ENCODE results near the gene PRKD2. TPM values are rescaled to one million over a fixed set of nuclear protein-coding genes. Genes with fewer than 3 reads are reported as not detected.

PRKD2 gene
- total and polyA plus RNA-seq, 8 donors = 7.0 to 50.6 (median 26.3) TPM

DNA sequence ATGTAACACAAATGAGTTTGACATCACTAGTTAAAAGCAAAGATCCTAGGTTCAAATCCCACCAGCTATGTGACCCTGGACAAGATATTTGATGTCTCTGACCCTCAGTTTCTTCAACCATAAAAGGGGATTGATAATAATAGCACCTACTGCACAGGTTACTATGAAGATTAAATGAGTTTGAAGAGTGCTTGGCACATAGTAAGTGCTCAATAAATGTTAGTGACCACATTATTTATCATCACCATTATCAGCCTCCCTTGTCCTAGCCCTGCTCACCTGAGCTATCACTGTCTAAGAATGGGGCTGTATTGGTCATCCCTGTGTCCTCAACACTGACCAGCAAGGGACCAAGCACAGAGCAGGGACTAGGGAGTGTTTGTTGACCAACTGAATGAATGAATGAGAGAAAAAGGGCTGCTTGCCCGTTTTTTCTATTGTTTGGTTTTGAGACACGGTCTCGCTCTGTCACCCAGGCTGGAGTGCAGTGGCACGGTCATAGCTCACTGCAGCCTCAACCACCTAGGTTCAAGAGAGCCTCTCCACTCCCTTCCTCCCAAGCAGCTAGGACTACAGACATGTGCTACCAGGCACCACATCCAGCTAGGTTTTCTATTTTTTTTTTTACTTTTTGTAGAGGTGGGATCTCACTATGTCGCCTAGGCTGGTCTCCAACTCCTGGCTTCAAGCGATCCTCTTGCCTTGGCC, 29.3 kb downstream of the PRKD2 start:
- Histone ChIP-seq H3K4me1 (no peaks in the 10 kb centered on the region), H3K9me3 (no peaks in the 10 kb centered on the region), H3K27ac (no peak overlapping the region), H3K4me3 (no peak overlapping the region), H3K36me3 (peaks cover 90 to 100% (median 100%) of the 10 kb centered on the region in 4 donors), H3K27me3 (no peaks in the 10 kb centered on the region)
- no peak for DNase-seq
- 89 to 93% (median 93%) methylated on average over 6 of the region's 6 CpGs for WGBS, 5 donors
- intact Hi-C loops (cut with DNase I; ENCODE audit: low total_unique reads) = no loop called here
- TF ChIP-seq, protein P1, sequence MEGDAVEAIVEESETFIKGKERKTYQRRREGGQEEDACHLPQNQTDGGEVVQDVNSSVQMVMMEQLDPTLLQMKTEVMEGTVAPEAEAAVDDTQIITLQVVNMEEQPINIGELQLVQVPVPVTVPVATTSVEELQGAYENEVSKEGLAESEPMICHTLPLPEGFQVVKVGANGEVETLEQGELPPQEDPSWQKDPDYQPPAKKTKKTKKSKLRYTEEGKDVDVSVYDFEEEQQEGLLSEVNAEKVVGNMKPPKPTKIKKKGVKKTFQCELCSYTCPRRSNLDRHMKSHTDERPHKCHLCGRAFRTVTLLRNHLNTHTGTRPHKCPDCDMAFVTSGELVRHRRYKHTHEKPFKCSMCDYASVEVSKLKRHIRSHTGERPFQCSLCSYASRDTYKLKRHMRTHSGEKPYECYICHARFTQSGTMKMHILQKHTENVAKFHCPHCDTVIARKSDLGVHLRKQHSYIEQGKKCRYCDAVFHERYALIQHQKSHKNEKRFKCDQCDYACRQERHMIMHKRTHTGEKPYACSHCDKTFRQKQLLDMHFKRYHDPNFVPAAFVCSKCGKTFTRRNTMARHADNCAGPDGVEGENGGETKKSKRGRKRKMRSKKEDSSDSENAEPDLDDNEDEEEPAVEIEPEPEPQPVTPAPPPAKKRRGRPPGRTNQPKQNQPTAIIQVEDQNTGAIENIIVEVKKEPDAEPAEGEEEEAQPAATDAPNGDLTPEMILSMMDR (IDR thresholded peaks at IDR 0.05) = no peak
- TF ChIP-seq POLR2AphosphoS5 (IDR thresholded peaks at IDR 0.05) = no peak
- no peak for TF ChIP-seq EP300 (IDR thresholded peaks at IDR 0.05)
- no peak for TF ChIP-seq POLR2A (IDR thresholded peaks at IDR 0.05)

DNA sequence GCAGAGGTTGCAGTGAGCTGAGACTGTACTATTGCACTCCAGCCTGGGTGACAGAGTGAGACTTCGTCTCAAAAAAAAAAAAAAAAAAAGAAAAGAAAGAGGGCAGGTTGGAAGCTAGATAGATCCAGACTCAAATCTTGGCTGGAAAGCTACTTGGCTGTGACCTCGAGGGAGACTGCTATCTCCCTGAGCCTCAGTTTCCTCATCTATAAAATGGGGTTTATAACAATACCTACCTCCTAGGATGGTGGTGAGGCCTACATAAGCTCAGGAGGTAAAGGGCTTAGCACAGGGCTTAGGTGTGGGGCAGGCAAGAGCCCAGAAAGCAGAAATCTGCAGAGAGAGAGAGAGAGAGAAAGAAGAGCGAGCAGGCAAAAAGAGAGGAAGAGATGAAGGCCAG, 31.7 kb downstream of the PRKD2 start:
- intact Hi-C loops (cut with DNase I; ENCODE audit: low total_unique reads) = no loop called here
- no peak overlapping the region for H3K27ac ChIP-seq
- H3K27me3 ChIP-seq = no peaks in the 10 kb centered on the region
- DNase-seq = no peak
- H3K9me3 ChIP-seq = no peaks in the 10 kb centered on the region
- no peak overlapping the region for H3K4me3 ChIP-seq
- H3K4me1 ChIP-seq = no peaks in the 10 kb centered on the region
- 58 to 88% (median 75%) methylated on average over 2 to 3 of the region's 3 CpGs for WGBS, 5 donors
- TF ChIP-seq EP300 (IDR thresholded peaks at IDR 0.05) (no peak), POLR2A (IDR thresholded peaks at IDR 0.05) (no peak), POLR2AphosphoS5 (IDR thresholded peaks at IDR 0.05) (no peak)
- TF ChIP-seq, protein P1 (IDR thresholded peaks at IDR 0.05) = no peak
- H3K36me3 ChIP-seq = peaks cover 75 to 100% (median 100%) of the 10 kb centered on the region in 4 donors

DNA sequence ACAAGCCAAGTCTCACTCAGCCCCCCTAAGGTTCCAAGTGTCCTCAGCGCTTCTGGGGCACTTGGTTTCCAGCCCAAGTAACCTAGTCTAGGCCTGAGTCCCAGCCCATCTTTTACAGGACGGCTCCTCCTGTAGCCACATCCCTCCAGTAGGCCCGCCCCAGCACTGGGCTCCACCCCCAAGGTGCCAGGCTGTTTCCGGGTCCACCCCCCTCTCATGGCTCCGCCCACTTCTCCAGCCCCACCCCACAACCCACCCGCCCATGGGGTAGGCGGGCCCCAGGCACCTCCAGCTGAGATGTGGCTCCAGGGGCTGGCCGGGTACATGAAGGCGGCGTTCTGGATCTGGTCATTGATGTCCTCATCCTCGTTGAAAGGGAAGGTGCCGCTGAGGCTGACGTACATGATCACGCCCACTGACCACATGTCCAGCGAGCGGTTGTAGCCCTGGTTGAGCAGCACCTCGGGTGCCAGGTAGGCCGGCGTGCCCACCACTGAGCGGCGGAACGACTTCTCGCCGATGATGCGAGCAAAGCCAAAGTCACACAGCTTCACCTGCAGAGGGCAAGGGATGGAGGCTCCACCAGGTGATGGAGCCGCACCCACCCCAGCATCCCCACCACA, 38.7 kb downstream of the PRKD2 start:
- peak; percentile 31 to 45 for DNase-seq
- no peaks in the 10 kb centered on the region for H3K9me3 ChIP-seq
- WGBS, 5 donors = 81 to 86% (median 85%) methylated on average over 21 to 26 of the region's 26 CpGs
- H3K27me3 ChIP-seq = no peaks in the 10 kb centered on the region
- TF ChIP-seq, protein P1 (IDR thresholded peaks at IDR 0.05) = no peak
- TF ChIP-seq POLR2A (IDR thresholded peaks at IDR 0.05) = no peak
- TF ChIP-seq POLR2AphosphoS5 (IDR thresholded peaks at IDR 0.05) = no peak
- TF ChIP-seq EP300 (IDR thresholded peaks at IDR 0.05) = no peak
- H3K4me1 ChIP-seq = no peaks in the 10 kb centered on the region
- H3K36me3 ChIP-seq = peaks cover 68 to 100% (median 100%) of the 10 kb centered on the region in 4 donors
- intact Hi-C loops (cut with DNase I; ENCODE audit: low total_unique reads) = no loop called here
- H3K4me3 ChIP-seq = no peak overlapping the region
- no peak overlapping the region for H3K27ac ChIP-seq

DNA sequence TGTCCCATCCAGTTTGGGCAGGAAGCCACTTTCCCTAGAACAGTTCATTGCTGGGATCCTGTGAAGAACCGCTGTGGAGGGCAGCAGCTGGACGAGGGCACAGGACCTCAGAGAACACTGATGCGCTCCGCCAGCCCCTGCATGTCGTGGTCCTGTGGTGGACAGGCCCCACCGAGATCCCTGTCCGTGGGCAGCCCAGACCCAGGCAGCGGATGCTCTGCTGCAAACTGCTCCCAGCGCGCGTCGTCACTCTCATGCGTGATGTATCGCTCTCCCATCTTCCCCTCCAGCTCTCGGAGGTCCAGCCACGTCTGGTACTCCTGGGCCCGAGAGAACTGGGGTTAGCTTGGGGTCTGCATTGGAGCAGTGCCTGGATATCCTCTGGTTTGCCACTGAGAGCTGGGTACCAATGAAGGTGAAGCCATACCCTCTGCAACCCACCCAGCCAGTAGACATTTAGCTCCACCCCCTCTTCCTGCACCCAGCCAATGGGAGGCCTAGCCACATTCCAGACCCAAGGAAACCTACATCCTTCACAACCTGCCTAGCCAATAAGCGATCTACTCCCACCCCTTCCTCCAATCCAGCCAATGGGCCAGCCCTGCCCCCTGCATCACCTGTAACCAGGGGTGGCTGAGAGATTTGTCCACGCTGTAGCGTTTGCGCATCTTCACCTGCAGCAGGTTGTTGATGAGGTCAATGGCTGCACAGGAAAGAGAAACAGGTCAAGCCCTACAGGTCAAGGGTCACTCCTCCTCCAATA, 42.3 kb downstream of the PRKD2 start:
- Histone ChIP-seq H3K4me1 (no peaks in the 10 kb centered on the region), H3K4me3 (no peak overlapping the region), H3K27ac (no peak overlapping the region), H3K9me3 (no peaks in the 10 kb centered on the region), H3K36me3 (peaks cover 51 to 75% (median 74%) of the 10 kb centered on the region in 4 donors), H3K27me3 (no peaks in the 10 kb centered on the region)
- intact Hi-C loops (cut with DNase I; ENCODE audit: low total_unique reads) = no loop called here
- peak in 1 of 2 donors; percentile 52 for DNase-seq
- WGBS, 5 donors = 87 to 95% (median 94%) methylated on average over 20 to 21 of the region's 21 CpGs
- TF ChIP-seq POLR2A (IDR thresholded peaks at IDR 0.05) (no peak), POLR2AphosphoS5 (IDR thresholded peaks at IDR 0.05) (no peak), EP300 (IDR thresholded peaks at IDR 0.05) (no peak)
- TF ChIP-seq, protein P1 (IDR thresholded peaks at IDR 0.05) = no peak
